ENCODE results near the gene PTPRM. TPM values are rescaled to one million over a fixed set of nuclear protein-coding genes. Genes with fewer than 3 reads are reported as not detected.

PTPRM gene
- polyA plus RNA-seq, 1 donor from 2014 or later: 126 TPM

- TF ChIP-seq REST (IDR thresholded peaks at IDR 0.05; ENCODE audit: borderline replicate concordance): peak; percentile 32
- no peak for TF ChIP-seq CTCF (IDR thresholded peaks at IDR 0.05; ENCODE audit: poor library complexity, severe bottlenecking)
- TF ChIP-seq POLR2AphosphoS5 (IDR thresholded peaks at IDR 0.05): peak; percentile 29
- no peak overlapping the region for H2AFZ ChIP-seq (ENCODE audit: low read depth, low read length)
- H3K79me2 ChIP-seq (replicated peaks; ENCODE audit: insufficient read depth, low read length): no peaks in the 10 kb centered on the region
- H4K20me1 ChIP-seq (ENCODE audit: insufficient read depth): no peaks in the 10 kb centered on the region
- H3K9me3 ChIP-seq (ENCODE audit: low read length): no peaks in the 10 kb centered on the region
- H3F3A ChIP-seq (ENCODE audit: insufficient read depth, low read length, poor library complexity, severe bottlenecking): no peaks in the 10 kb centered on the region
- no peak overlapping the region for H3K9ac ChIP-seq (ENCODE audit: low read length)
- no peak overlapping the region for H3K27ac ChIP-seq (ENCODE audit: low read length)
- H3K27me3 ChIP-seq (ENCODE audit: insufficient read depth, low read depth, low read length): no peaks in the 10 kb centered on the region
- peak overlapping the region; percentile 22 for H3K4me2 ChIP-seq (ENCODE audit: low read length)
- H3K36me3 ChIP-seq (ENCODE audit: insufficient read depth, low read length): no peaks in the 10 kb centered on the region
- H3K4me3 ChIP-seq (ENCODE audit: low read length): peak overlapping the region; percentile 37
- H3K9me2 ChIP-seq (ENCODE audit: insufficient read depth, low read length): no peaks in the 10 kb centered on the region
Observed at GRCh38 chr18:7618891-7619442, 51.9 kb downstream of the PTPRM start.

GRCh38 chr18:7619676-7620075 is 52.6 kb downstream of the PTPRM start:
- Histone ChIP-seq H3K9me2 (ENCODE audit: insufficient read depth, low read length) (no peaks in the 10 kb centered on the region), H3F3A (ENCODE audit: insufficient read depth, low read length, poor library complexity, severe bottlenecking) (no peaks in the 10 kb centered on the region), H3K36me3 (ENCODE audit: insufficient read depth, low read length) (no peaks in the 10 kb centered on the region), H4K20me1 (ENCODE audit: insufficient read depth) (no peaks in the 10 kb centered on the region), H3K4me3 (ENCODE audit: low read length) (no peak overlapping the region), H3K9ac (ENCODE audit: low read length) (no peak overlapping the region), H3K27ac (ENCODE audit: low read length) (no peak overlapping the region), H3K79me2 (replicated peaks; ENCODE audit: insufficient read depth, low read length) (no peaks in the 10 kb centered on the region), H3K9me3 (ENCODE audit: low read length) (no peaks in the 10 kb centered on the region), H3K4me2 (ENCODE audit: low read length) (no peak overlapping the region), H2AFZ (ENCODE audit: low read depth, low read length) (no peak overlapping the region), H3K27me3 (ENCODE audit: insufficient read depth, low read depth, low read length) (no peaks in the 10 kb centered on the region)
- TF ChIP-seq EZH2 (IDR thresholded peaks at IDR 0.05; ENCODE audit: borderline replicate concordance, insufficient read depth, low read length, poor library complexity, severe bottlenecking) (no peak), TAF1 (IDR thresholded peaks at IDR 0.05; ENCODE audit: low read depth) (no peak)

GRCh38 chr18:7622721-7623120 is 55.6 kb downstream of the PTPRM start:
- no peaks in the 10 kb centered on the region for H3F3A ChIP-seq (ENCODE audit: insufficient read depth, low read length, poor library complexity, severe bottlenecking)
- H3K79me2 ChIP-seq (replicated peaks; ENCODE audit: insufficient read depth, low read length): no peaks in the 10 kb centered on the region
- no peak overlapping the region for H3K4me2 ChIP-seq (ENCODE audit: low read length)
- no peaks in the 10 kb centered on the region for H3K9me3 ChIP-seq (ENCODE audit: low read length)
- no peaks in the 10 kb centered on the region for H4K20me1 ChIP-seq (ENCODE audit: insufficient read depth)
- no peaks in the 10 kb centered on the region for H3K27me3 ChIP-seq (ENCODE audit: insufficient read depth, low read depth, low read length)
- H2AFZ ChIP-seq (ENCODE audit: low read depth, low read length): no peak overlapping the region
- H3K4me3 ChIP-seq (ENCODE audit: low read length): no peak overlapping the region
- no peaks in the 10 kb centered on the region for H3K36me3 ChIP-seq (ENCODE audit: insufficient read depth, low read length)
- no peak overlapping the region for H3K27ac ChIP-seq (ENCODE audit: low read length)
- TF ChIP-seq REST (IDR thresholded peaks at IDR 0.05; ENCODE audit: borderline replicate concordance) (no peak), RAD21 (conservative IDR thresholded peaks at IDR 0.05) (no peak), EP300 (conservative IDR thresholded peaks at IDR 0.05; ENCODE audit: poor library complexity, severe bottlenecking) (no peak), POLR2AphosphoS5 (IDR thresholded peaks at IDR 0.05) (no peak), CTCF (IDR thresholded peaks at IDR 0.05; ENCODE audit: poor library complexity, severe bottlenecking) (no peak), EZH2 (IDR thresholded peaks at IDR 0.05; ENCODE audit: borderline replicate concordance, insufficient read depth, low read length, poor library complexity, severe bottlenecking) (no peak), MXI1 (conservative IDR thresholded peaks at IDR 0.05; ENCODE audit: poor library complexity, severe bottlenecking) (no peak), TAF1 (IDR thresholded peaks at IDR 0.05; ENCODE audit: low read depth) (no peak)
- no peak overlapping the region for H3K9ac ChIP-seq (ENCODE audit: low read length)
- H3K9me2 ChIP-seq (ENCODE audit: insufficient read depth, low read length): no peaks in the 10 kb centered on the region
